GM19193 (cell line): Measurements from ENCODE around the gene SERPINB2.

Experiments
- POLR2A ChIP-seq: IDR thresholded peaks from 4 replicates; pipeline ENCODE4 v1.6.1; 2011; ENCODE audit not compliant: insufficient read depth, insufficient read length; ENCODE audit errors: extremely low read depth

The SERPINB2 gene

DNA sequence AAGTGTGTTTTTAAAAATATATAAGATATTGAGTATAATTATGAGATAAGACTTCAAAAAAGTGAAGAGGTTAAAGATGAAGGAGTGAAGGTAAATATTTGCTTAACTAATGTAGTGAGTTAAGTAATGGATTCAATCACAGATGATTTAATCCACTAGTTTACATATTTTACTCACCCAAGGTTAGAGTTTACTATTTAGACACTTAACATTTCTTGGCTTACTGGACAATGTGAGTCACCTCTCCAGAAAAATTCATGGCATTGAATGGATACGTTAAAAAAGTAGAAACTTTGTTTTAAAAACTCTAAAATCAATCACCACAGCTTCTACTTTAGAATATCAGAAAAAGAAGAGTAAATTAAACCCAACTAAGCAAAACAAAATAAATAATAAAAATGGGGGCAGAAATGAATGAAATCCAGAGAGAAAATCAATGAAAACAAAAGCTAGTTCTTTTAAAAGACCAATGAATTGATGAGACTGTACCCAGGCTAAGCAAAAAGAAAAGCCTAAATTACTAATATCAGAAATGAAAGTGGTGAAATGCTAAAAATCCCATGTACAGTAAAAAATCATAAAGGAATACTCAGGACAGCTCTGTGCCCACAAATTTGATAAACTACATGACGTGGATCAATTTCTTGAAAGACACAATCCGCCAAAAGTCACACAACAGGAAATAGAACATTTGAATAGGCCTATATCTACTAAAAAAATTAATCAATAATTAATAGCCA, 59.7 kb downstream of the SERPINB2 start:
- no peak for TF ChIP-seq POLR2A

DNA sequence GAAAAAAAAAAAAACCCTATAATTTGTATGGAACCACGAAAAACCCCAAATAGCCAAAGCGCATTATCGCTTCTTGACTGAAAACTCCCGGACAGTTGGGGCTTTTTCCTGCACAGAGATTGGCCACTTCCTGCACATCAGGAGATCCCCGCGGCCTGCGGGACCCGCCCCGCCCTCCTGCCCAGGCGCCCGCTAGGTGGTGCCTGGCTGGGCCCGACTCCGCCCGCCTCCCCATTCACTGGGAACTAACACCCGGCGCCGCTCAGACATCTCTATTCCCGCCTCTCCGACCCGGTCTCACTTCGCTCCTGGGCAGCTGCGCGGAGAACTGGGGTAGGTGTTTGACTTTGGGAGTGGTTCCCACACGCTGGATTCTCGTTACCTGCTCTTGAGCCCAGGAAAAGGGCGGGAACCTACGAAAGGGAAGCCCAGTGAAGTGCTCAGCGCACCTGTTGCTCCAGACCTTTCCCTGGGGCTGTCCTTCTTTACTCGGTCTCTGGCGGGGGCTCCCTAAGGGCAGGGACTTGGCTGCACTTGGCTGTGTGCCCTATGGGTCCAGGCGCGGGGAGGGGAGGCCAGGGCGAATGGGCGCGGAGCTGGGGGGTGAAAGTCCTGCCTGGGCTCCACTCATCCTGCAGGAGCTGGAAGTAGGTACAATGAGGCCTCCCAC, 61.7 kb downstream of the SERPINB2 start, which contains the start of gene HMSD:
Gene HMSD, plus strand, starts transcription at position 234 of the 670 bp plus-strand sequence. CDS start 4,155 bp downstream, outside the sequence.
- peak; percentile 69 for TF ChIP-seq POLR2A

DNA sequence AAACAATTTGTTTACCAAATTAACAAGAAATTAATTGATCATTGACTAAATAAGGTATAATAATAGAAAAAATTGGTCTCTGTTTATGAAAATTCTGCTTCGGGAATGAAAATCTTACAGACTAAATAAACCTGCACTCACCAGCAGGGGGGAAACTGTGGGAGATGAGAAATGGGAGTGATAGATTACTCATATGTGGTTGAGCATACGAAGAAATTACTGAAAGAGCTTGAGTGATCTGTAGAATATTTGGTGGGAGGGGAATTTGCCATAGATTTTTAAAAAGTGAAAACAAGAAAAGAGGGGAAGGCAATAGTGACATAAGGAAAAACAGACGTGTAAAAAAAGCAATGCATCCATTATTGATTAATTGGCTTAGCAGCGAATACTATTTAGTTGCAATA, 63.8 kb downstream of the SERPINB2 start:
- TF ChIP-seq POLR2A, result no peak
